Measurements from ENCODE around the gene CCNC. TPM values are rescaled to one million over a fixed set of nuclear protein-coding genes. Genes with fewer than 3 reads are reported as not detected.

CCNC gene
- total and polyA plus RNA-seq, 2 of the 13 experiments (the other 11 are each of a cell fraction or from before 2014, with no cell fraction given) = 69.6 to 141 TPM

GRCh38 chr6:99588618-99589289, 20.3 kb upstream of the CCNC start (continued):
- TF ChIP-seq ZNF766 (CRISPR knock-in tag; IDR thresholded peaks at IDR 0.05; ENCODE audit: borderline replicate concordance) = 0 out of 2 replicates have a peak, but pooled peaks have one; percentile 31
- TF ChIP-seq KAT8 (CRISPR knock-in tag; IDR thresholded peaks at IDR 0.05) = no peak
- TF ChIP-seq DNMT3B (CRISPR knock-in tag; conservative IDR thresholded peaks at IDR 0.05) = no peak
- no peak for TF ChIP-seq ZNF552 (CRISPR knock-in tag; IDR thresholded peaks at IDR 0.05; ENCODE audit: borderline replicate concordance)
- TF ChIP-seq, protein P1, sequence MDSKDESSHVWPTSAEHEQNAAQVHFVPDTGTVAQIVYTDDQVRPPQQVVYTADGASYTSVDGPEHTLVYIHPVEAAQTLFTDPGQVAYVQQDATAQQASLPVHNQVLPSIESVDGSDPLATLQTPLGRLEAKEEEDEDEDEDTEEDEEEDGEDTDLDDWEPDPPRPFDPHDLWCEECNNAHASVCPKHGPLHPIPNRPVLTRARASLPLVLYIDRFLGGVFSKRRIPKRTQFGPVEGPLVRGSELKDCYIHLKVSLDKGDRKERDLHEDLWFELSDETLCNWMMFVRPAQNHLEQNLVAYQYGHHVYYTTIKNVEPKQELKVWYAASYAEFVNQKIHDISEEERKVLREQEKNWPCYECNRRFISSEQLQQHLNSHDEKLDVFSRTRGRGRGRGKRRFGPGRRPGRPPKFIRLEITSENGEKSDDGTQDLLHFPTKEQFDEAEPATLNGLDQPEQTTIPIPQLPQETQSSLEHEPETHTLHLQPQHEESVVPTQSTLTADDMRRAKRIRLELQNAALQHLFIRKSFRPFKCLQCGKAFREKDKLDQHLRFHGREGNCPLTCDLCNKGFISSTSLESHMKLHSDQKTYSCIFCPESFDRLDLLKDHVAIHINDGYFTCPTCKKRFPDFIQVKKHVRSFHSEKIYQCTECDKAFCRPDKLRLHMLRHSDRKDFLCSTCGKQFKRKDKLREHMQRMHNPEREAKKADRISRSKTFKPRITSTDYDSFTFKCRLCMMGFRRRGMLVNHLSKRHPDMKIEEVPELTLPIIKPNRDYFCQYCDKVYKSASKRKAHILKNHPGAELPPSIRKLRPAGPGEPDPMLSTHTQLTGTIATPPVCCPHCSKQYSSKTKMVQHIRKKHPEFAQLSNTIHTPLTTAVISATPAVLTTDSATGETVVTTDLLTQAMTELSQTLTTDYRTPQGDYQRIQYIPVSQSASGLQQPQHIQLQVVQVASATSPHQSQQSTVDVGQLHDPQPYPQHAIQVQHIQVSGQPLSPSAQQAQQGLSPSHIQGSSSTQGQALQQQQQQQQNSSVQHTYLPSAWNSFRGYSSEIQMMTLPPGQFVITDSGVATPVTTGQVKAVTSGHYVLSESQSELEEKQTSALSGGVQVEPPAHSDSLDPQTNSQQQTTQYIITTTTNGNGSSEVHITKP (CRISPR knock-in tag; IDR thresholded peaks at IDR 0.05; ENCODE audit: low read depth) = no peak
- peak; percentile 60 for TF ChIP-seq XRCC5 (optimal IDR thresholded peaks at IDR 0.05; ENCODE audit: low read length)
- 0 out of 2 replicates have a peak, but pooled peaks have one; percentile 39 for TF ChIP-seq ARHGAP35 (CRISPR knock-in tag; IDR thresholded peaks at IDR 0.05; ENCODE audit: borderline replicate concordance)
- 0 out of 2 replicates have a peak, but pooled peaks have one; percentile 35 for TF ChIP-seq ZNF512B (CRISPR knock-in tag; IDR thresholded peaks at IDR 0.05; ENCODE audit: borderline replicate concordance)
- TF ChIP-seq RBFOX2 (IDR thresholded peaks at IDR 0.05; ENCODE audit: low read depth, low read length) = no peak
- TF ChIP-seq MIXL1 (CRISPR knock-in tag; IDR thresholded peaks at IDR 0.05) = no peak
- TF ChIP-seq RFX5 (IDR thresholded peaks at IDR 0.05; ENCODE audit: low read depth, low read length) = no peak
- TF ChIP-seq FOSL2 (CRISPR knock-in tag; IDR thresholded peaks at IDR 0.05) = no peak
- peak; percentile 64; the same call in 1 of the 2 replicates for TF ChIP-seq NFKB2 (CRISPR knock-in tag; IDR thresholded peaks at IDR 0.05; ENCODE audit: borderline replicate concordance)
- 0 out of 2 replicates have a peak, but pooled peaks have one; percentile 47 for TF ChIP-seq ZNF556 (CRISPR knock-in tag; IDR thresholded peaks at IDR 0.05; ENCODE audit: borderline replicate concordance)
- TF ChIP-seq CC2D1A (CRISPR knock-in tag; IDR thresholded peaks at IDR 0.05) = no peak
- TF ChIP-seq NRL (CRISPR knock-in tag; IDR thresholded peaks at IDR 0.05; ENCODE audit: borderline replicate concordance) = peak; percentile 76; the same call in 1 of the 2 replicates
- TF ChIP-seq, protein P2, sequence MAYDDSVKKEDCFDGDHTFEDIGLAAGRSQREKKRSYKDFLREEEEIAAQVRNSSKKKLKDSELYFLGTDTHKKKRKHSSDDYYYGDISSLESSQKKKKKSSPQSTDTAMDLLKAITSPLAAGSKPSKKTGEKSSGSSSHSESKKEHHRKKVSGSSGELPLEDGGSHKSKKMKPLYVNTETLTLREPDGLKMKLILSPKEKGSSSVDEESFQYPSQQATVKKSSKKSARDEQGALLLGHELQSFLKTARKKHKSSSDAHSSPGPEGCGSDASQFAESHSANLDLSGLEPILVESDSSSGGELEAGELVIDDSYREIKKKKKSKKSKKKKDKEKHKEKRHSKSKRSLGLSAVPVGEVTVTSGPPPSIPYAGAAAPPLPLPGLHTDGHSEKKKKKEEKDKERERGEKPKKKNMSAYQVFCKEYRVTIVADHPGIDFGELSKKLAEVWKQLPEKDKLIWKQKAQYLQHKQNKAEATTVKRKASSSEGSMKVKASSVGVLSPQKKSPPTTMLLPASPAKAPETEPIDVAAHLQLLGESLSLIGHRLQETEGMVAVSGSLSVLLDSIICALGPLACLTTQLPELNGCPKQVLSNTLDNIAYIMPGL (CRISPR knock-in tag; IDR thresholded peaks at IDR 0.05; ENCODE audit: borderline replicate concordance in 1 of 2, low read depth in 1 of 2) = peak; percentile 63 to 81; a peak in 2 of 4 replicates
- peak; percentile 84 for TF ChIP-seq RAD21 (CRISPR knock-in tag; IDR thresholded peaks at IDR 0.05)
